ENCODE results near the gene RBM4.
A peak's percentile ranks its signal among the peaks of the same experiment; 100 is the strongest.

Gene RBM4

GRCh38 chr11:66659763-66660162 lies 21.3 kb downstream of the RBM4 start:
- DNase-seq: no peak

- no peak for DNase-seq
Measured at GRCh38 chr11:66663741-66664296, 25.3 kb downstream of the RBM4 start.

GRCh38 chr11:66665369-66665768 lies 26.9 kb downstream of the RBM4 start:
- no peak for DNase-seq

- DNase-seq: no peak
Measured at GRCh38 chr11:66670816-66671215, 32.3 kb downstream of the RBM4 start.

GRCh38 chr11:66674964-66675602 lies 36.6 kb downstream of the RBM4 start:
- no peak for DNase-seq

- no peak for DNase-seq
Measured at GRCh38 chr11:66676282-66676919, 37.9 kb downstream of the RBM4 start.

DNA sequence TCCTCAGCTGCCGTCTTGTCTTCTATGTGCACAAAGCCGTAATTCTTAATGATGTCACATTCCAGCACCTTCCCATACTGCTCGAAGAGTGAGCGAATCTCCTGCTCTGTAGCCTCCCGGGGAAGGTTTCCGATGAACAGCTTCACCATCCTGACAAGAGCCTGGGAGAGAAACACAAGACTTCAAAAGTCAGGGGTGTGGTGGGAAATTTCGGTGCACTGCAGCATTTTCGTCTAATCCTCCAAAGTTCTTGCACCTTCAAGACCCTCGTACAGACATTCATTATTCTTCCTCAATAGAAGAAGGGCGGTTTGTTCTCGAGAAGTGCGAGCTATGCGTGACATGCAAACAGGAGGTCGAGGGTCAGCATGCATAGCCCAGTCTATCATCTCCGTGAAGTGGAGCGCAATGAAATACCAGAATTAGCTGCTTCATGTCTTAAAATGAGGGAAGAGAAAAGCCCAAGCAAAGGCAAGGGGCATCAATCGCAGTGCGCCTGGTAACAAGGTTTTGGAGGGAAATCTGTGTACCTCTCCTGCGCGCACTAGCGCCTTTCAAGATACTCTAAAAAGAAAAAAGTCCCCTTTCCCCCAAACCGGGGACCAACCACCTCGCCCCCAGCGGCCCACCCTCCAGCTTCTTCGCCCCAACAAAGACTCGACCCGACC lies 38.6 kb downstream of the RBM4 start:
- DNase-seq: no peak

- peak; percentile 97 for DNase-seq
Measured at GRCh38 chr11:66677599-66678375, 39.3 kb downstream of the RBM4 start, which contains the start of gene RBM4B. RBM4B (minus strand) TSS chr11:66677887; CDS start chr11:66677079, 808 bp downstream.

- DNase-seq: no peak
Measured at GRCh38 chr11:66680966-66681645, 42.6 kb downstream of the RBM4 start.

- no peak for DNase-seq
Measured at GRCh38 chr11:66683877-66684276, 45.4 kb downstream of the RBM4 start.

GRCh38 chr11:66684635-66685034 lies 46.1 kb downstream of the RBM4 start:
- DNase-seq: no peak

GRCh38 chr11:66685276-66686099 lies 47.0 kb downstream of the RBM4 start:
- DNase-seq: no peak

DNA sequence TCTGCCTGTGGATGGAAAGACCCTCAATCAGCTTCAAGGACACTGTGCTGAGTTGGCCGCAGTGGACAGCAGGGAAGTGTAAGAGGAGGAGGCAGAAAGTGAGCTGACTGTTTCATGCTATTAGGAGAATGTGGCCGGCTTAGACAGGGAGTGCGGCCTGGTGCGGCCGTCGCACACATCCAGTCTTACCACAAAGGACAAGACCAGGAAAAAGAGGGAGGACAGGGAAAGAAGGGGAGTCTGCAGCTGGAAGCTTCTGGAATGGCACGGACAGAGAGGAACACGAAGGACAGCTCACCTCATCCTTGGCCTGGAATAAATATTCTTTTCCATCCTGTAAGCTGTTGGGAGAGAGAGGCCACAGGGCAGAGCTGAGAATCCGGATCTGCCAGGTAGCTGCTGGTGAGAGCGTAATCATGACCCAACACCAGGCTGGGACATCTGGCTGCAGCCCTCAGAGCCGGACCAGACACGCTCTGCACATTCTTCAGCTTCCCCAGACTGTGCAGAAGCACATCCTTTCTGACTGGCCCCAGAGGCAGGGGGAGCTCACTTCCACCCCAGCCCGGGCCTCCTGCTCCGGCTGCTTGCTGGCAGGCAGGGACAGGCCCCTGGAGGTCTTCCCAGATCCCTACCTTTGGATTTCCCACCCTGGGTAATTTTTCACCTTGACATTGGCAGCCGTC lies 47.7 kb downstream of the RBM4 start:
- no peak for DNase-seq

GRCh38 chr11:66686801-66687750 lies 48.6 kb downstream of the RBM4 start:
- DNase-seq: no peak

GRCh38 chr11:66687831-66688281 lies 49.4 kb downstream of the RBM4 start:
- no peak for DNase-seq

DNA sequence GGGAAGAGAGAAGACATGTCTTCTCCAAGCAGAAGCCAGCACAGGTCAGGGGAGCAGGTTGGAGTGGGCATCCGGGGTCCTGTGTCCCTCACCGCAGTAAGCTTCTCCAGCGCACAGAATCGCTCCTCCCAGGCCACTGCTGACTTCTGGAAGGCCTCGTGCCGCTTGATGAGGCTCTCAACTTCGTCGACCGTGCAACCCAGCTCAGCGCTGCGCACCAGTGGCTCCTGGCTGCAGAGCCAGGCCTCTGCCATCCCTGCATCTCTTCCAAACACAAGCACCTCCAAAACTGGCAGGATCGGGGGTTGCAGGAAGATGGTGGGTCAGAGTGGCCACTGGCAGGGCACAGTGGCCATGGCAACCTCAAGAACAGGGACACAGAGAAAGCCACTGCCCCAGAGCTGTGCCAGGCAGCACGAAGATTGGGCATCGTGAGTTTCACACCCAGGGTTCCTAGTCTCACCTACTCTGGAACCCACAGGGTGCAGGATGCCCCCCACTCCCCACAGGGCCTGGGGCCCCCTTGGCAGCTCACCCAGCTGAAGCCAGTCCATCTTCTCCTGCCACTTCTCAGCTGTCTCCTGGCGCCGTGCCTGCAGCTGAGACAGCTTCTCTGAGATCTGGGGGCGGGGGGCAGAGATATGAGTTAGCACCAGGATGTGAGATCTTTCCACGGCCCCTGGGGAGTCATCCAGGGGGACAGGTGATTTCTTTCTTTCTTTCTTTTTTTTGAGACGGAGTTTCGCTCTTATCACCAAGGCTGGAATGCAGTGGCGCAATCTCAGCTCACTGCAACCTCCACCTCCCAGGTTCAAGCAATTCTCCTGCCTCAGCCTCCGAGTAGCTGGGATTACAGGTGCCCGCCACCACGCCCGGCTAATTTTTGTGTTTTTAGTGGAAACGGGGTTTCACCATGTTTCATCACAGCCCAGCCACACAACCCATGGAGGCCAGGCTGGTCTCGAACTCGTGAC lies 50.3 kb downstream of the RBM4 start:
- DNase-seq: no peak

- DNase-seq: no peak
Measured at GRCh38 chr11:66689661-66690590, 51.4 kb downstream of the RBM4 start.

Measured in CD4-positive, alpha-beta T cell treated with Interleukin-6 for 4 hours (primary cell).